ENCODE measurements around the gene RAD23A.
A peak's percentile ranks its signal among the peaks of the same experiment; 100 is the strongest.

The RAD23A gene

GRCh38 chr19:12946092-12946721, 545 bp downstream of the RAD23A start:
- TF ChIP-seq ZFX (IDR thresholded peaks at IDR 0.05; ENCODE audit: borderline replicate concordance) (no peak), CTCF (IDR thresholded peaks at IDR 0.05) (no peak)
- H3K27ac ChIP-seq, result peak overlapping the region; percentile 93

GRCh38 chr19:12946731-12947496, 1.3 kb downstream of the RAD23A start:
- no peak for TF ChIP-seq ZFX (IDR thresholded peaks at IDR 0.05; ENCODE audit: borderline replicate concordance)
- no peak for TF ChIP-seq CTCF (IDR thresholded peaks at IDR 0.05)

GRCh38 chr19:12947702-12948611, 2.3 kb downstream of the RAD23A start:
- peak overlapping the region; percentile 93; the same call in 1 of the 2 replicates for H3K27ac ChIP-seq
- TF ChIP-seq CTCF (IDR thresholded peaks at IDR 0.05) (no peak), ZFX (IDR thresholded peaks at IDR 0.05; ENCODE audit: borderline replicate concordance) (no peak)

More at GRCh38 chr19:12946731-12947496, 1.3 kb downstream of the RAD23A start:
- H3K27ac ChIP-seq, result peak overlapping the region; percentile 93

GRCh38 chr19:12948612-12949362, 3.1 kb downstream of the RAD23A start:
- no peak overlapping the region for H3K27ac ChIP-seq
- TF ChIP-seq CTCF (IDR thresholded peaks at IDR 0.05), result no peak
- TF ChIP-seq ZFX (IDR thresholded peaks at IDR 0.05; ENCODE audit: borderline replicate concordance), result no peak

- H3K27ac ChIP-seq, result peak overlapping the region; percentile 92; the same call in 1 of the 2 replicates
- TF ChIP-seq CTCF (IDR thresholded peaks at IDR 0.05), result no peak
Observed at GRCh38 chr19:12949363-12950283, 4.0 kb downstream of the RAD23A start.

GRCh38 chr19:12952050-12952449, 6.4 kb downstream of the RAD23A start:
- H3K27ac ChIP-seq, result peak overlapping the region; percentile 92
